Body of pancreas (tissue), 4 donors: ENCODE measurements around the gene CDX1.

Source experiments
- CTCF ChIP-seq, 7 experiments: fragments of 450-650 bp in 4 of 7; fragments of 200-600 bp in 3 of 7; sonication (generic) in 3 of 7; IDR thresholded peaks; one replicate each; pipeline ENCODE4 v1.5.1; 2016 to 2019; ENCODE audit warnings: antibody characterized with exemption in 7 of 7
- POLR2A ChIP-seq, 3 donors: fragments of 450-650 bp; IDR thresholded peaks; one replicate each; pipeline ENCODE4 v1.6.1; 2016; ENCODE audit warnings: antibody characterized with exemption in 3 of 3, mild to moderate bottlenecking in 2 of 3

- TF ChIP-seq POLR2A (IDR thresholded peaks at IDR 0.05) (no peak), CTCF (IDR thresholded peaks at IDR 0.05) (no peak)
Observed at GRCh38 chr5:150156027-150156368, 10.6 kb upstream of the CDX1 start.
